HFFc6 (cell line): Measurements from ENCODE around the gene MOB3A. TPM values are rescaled to one million over a fixed set of nuclear protein-coding genes. Genes with fewer than 3 reads are reported as not detected.
A peak's percentile ranks its signal among the peaks of the same experiment; 100 is the strongest.

Experiments
- DNase-seq: peaks from one replicate; pipeline ENCODE4 v3.0.0-alpha.2; 2018
- H3K27ac Mint-ChIP-seq: 2 replicates; pipeline ENCODE4 v1.8.0; 2020; ENCODE audit warnings: mild to moderate bottlenecking, mixed read lengths
- H3K27me3 Mint-ChIP-seq: 2 replicates; pipeline ENCODE4 v1.8.0; 2021; ENCODE audit warnings: mild to moderate bottlenecking, moderate library complexity, mixed read lengths; ENCODE audit not compliant: insufficient read depth
- H3K36me3 Mint-ChIP-seq: 2 replicates; pipeline ENCODE4 v1.8.0; 2021; ENCODE audit warnings: low read depth, mixed read lengths
- H3K4me1 Mint-ChIP-seq: 2 replicates; pipeline ENCODE4 v1.8.0; 2020; ENCODE audit warnings: low read depth, mixed read lengths
- H3K4me3 Mint-ChIP-seq: 2 replicates; pipeline ENCODE4 v1.8.0; 2020; ENCODE audit warnings: mild to moderate bottlenecking, moderate library complexity, mixed read lengths
- H3K9me3 Mint-ChIP-seq: 2 replicates; pipeline ENCODE4 v1.8.0; 2020; ENCODE audit warnings: mild to moderate bottlenecking, mixed read lengths
- long read RNA-seq: library from polyadenylated mRNA; unstranded; transcript quantifications from one replicate; pipeline ENCODE4 v2.0.0, GENCODE V29; 2019
- total RNA-seq, 6 experiments: library from RNA; stranded (reverse); fragmentation: NEBNext Ultra II Directional; extraction: Animal tissue kit (Norgen Biotek cat#: 25700); gene quantifications; 2 replicates in 1 of 6; 3 replicates in 5 of 6; pipeline ENCODE4 v1.2.3, GENCODE V29; 2021
- TF ChIP-seq, protein P1 (sequence below): fragments of 200-600 bp; sonication (generic); IDR thresholded peaks from 2 replicates; pipeline ENCODE4 v1.5.0; 2021; ENCODE audit warnings: antibody characterized with exemption, mild to moderate bottlenecking

Gene MOB3A
- total RNA-seq = 10 to 100 TPM; 47.1 to 52.6 (median 51.2) TPM
- long read RNA-seq, transcript MOB3A-201 (5 exons, 3,391 nt) = major isoform, 10 of 19 reads
- long read RNA-seq, partial matches to known transcripts = 0 of 19 reads
- long read RNA-seq, other reads (novel, unspliced or antisense) = 8 of 19 reads

DNA sequence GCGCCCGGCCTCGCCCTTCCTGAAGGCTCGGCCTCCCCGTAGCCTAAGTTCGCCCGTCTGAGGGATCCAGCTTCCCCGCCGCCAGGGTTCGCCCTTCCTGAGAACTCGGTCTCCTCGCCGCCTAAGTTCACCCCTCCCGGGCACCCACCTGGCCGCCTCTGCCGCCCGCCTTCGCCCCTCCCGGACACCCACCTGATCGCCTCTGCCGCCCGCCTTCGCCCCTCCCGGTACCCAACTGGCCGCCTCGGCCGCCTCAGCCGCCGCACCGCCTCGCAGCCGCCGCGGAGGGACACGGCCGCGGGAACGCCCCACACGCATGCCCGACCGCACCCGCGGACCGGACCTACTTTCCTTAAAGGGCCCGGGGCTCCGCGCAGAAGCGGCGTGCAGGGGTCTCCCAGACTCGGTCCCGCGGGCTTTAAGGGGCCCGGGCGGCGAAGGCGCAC lies at the start of gene MOB3A:
TSS of gene MOB3A (minus strand) at position 293 of the 446 bp plus-strand sequence. CDS start 17,766 bp downstream, outside the sequence.
- Mint-ChIP-seq H3K36me3 (peaks cover 14% of the 10 kb centered on the region), H3K27me3 (peaks cover 8% of the 10 kb centered on the region; the same call in 1 of the 2 replicates), H3K4me3 (peak within 1 kb of the TSS; percentile 97), H3K4me1 (peaks cover 17% of the 10 kb centered on the region), H3K9me3 (no peaks in the 10 kb centered on the region), H3K27ac (peak within 1 kb of the TSS; percentile 88)
- TF ChIP-seq, protein P1, sequence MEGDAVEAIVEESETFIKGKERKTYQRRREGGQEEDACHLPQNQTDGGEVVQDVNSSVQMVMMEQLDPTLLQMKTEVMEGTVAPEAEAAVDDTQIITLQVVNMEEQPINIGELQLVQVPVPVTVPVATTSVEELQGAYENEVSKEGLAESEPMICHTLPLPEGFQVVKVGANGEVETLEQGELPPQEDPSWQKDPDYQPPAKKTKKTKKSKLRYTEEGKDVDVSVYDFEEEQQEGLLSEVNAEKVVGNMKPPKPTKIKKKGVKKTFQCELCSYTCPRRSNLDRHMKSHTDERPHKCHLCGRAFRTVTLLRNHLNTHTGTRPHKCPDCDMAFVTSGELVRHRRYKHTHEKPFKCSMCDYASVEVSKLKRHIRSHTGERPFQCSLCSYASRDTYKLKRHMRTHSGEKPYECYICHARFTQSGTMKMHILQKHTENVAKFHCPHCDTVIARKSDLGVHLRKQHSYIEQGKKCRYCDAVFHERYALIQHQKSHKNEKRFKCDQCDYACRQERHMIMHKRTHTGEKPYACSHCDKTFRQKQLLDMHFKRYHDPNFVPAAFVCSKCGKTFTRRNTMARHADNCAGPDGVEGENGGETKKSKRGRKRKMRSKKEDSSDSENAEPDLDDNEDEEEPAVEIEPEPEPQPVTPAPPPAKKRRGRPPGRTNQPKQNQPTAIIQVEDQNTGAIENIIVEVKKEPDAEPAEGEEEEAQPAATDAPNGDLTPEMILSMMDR = peak; percentile 74
- DNase-seq = peak; percentile 83

DNA sequence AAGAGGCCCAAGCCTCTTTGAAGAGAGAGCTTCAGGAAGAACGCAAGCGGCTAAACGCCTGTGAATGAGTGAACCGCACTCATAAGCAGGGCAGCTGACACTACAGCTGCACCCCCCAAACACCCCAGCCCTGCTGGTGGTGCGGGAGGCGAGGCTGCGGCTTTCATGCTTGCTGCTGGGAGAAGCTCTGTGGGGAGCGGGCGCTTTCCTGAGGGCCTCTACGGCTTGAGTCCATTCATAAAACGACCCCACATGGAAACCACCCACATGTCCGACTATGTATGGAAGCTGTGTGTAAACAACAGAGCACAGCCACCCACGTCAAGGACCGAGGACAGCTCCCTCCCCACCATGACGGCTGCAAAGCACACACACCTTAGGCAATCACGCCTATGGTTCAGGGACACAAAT lies 49.7 kb upstream of the MOB3A start:
- DNase-seq = no peak
- H3K9me3 Mint-ChIP-seq = no peaks in the 10 kb centered on the region
- H3K36me3 Mint-ChIP-seq = peaks cover 20% of the 10 kb centered on the region
- no peaks in the 10 kb centered on the region for H3K27me3 Mint-ChIP-seq
- no peak overlapping the region for H3K4me3 Mint-ChIP-seq
- H3K27ac Mint-ChIP-seq = 0 out of 2 replicates have a peak overlapping the region, but pooled peaks have one; percentile 25
- TF ChIP-seq, protein P1 = no peak
- H3K4me1 Mint-ChIP-seq = peaks cover 25% of the 10 kb centered on the region

DNA sequence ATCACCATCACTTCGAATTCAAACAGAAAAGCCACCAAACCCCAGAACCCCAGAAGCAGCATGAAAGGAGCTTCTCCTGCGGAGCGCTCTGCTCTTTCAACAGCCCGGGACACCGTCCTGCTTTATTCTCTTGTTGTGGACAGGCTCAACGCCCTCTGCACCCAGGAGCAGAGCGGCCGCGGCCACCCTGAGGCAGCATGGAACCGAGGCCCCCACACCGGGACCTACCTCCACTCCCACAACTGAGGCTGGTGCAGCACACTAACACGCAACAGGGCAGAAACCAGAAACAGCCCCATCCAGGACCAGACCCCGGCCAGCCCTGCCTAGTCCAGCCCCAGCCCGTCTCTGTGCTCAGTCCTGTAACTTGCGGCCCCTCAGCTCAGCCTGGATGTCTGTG lies 48.1 kb upstream of the MOB3A start:
- Mint-ChIP-seq H3K27me3 (no peaks in the 10 kb centered on the region; the same call in 1 of the 2 replicates), H3K27ac (no peak overlapping the region), H3K4me3 (no peak overlapping the region), H3K9me3 (no peaks in the 10 kb centered on the region), H3K36me3 (peaks cover 8% of the 10 kb centered on the region; the same call in 1 of the 2 replicates), H3K4me1 (peaks cover 14% of the 10 kb centered on the region)
- no peak for DNase-seq
- TF ChIP-seq, protein P1 = no peak

DNA sequence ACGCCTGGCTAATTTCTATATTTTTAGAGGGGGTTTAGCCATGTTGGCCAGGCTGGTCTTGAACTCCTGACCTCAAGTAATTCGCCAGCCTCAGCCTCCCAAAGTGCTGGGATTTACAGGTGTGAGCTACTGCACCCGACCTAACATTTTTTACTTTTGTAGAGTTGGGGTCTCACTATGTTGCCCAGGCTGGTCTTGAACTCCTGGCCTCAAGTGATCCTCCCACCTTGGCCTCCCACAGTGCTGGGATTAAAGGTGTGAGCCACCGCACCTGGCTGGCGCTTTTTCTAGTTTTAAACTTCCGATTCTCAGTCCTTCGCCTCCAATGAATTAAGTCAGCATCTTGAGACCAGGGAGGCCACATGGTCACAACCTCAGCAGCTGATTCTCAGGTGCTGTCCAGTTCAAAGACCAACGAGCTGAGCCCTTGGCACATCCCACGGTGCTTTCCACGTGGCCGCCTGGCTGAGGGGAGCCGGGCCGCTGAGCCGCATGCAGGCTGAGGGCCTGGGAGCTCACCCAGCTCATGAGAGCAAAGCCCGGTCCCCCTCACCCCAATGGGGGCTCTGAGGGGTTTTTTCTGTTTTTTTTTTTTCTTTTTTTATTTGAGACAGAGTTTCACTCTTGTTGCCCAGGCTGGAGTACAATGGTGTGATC lies 46.2 kb upstream of the MOB3A start:
- TF ChIP-seq, protein P1 = no peak
- Mint-ChIP-seq H3K36me3 (peaks cover 17% of the 10 kb centered on the region), H3K27ac (no peak overlapping the region), H3K4me1 (peaks cover 6% of the 10 kb centered on the region), H3K27me3 (no peaks in the 10 kb centered on the region; the same call in 1 of the 2 replicates), H3K9me3 (no peaks in the 10 kb centered on the region), H3K4me3 (no peak overlapping the region)
- DNase-seq = no peak

DNA sequence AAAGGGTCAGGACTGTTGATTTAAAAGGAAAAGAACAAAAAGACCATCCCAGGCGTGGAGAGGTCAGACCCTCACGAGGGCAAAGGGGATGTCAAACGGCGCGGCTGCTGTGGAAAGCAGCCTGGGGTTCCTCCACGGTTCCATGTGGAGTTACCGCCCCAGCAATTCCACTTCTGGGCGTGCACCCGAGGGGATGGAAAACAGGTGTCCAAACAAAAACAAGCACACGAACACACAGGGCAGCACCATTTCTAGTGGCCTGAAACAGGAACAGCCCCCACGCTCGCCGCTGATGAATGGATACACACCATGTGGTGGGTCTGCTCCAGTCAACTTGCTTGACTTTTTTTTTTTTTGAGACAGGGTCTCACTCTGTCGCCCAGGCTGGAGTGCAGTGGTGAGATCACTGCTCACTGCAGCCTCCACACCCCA lies 44.0 kb upstream of the MOB3A start:
- Mint-ChIP-seq H3K4me1 (no peaks in the 10 kb centered on the region), H3K27ac (no peak overlapping the region)
- no peak for DNase-seq

More for the DNA sequence above, 44.0 kb upstream of the MOB3A start:
- Mint-ChIP-seq H3K36me3 (peaks cover 9% of the 10 kb centered on the region), H3K4me3 (no peak overlapping the region), H3K9me3 (no peaks in the 10 kb centered on the region), H3K27me3 (peaks cover 2% of the 10 kb centered on the region; the same call in 1 of the 2 replicates)
- TF ChIP-seq, protein P1 = no peak
